ENCODE data around the gene HSD17B11. TPM values are rescaled to one million over a fixed set of nuclear protein-coding genes. Genes with fewer than 3 reads are reported as not detected.
"Not testable (repeated sequence)": the region's sequence is repeated elsewhere in the genome, so short reads cannot be mapped to it uniquely, and the experiment has no call there.

HSD17B11 gene
- total and polyA plus RNA-seq, 2 donors (not counting 1 experiment from before 2014, with no cell fraction given), result 60.5 to 64.1 TPM

- Histone ChIP-seq H2AFZ (ENCODE audit: low read length) (peak overlapping the region; percentile 88), H3K4me1 (ENCODE audit: control insufficient read depth, extremely low read depth, insufficient read depth, low read length) (no peaks in the 10 kb centered on the region), H3K79me2 (ENCODE audit: control insufficient read depth, insufficient read depth, low read length) (peaks cover 34% of the 10 kb centered on the region), H3K27ac (ENCODE audit: insufficient read depth, low read length) (peak overlapping the region; percentile 68), H3K27me3 (ENCODE audit: control insufficient read depth, insufficient read depth, low read length) (no peaks in the 10 kb centered on the region), H3K9ac (ENCODE audit: insufficient read depth, low read length) (peak overlapping the region; percentile 62), H3K9me3 (ENCODE audit: control insufficient read depth, insufficient read depth, low read depth, low read length) (no peaks in the 10 kb centered on the region), H4K20me1 (ENCODE audit: control insufficient read depth, extremely low read depth, insufficient read depth, low read length) (no peaks in the 10 kb centered on the region), H3K4me3 (replicated peaks in 1 of 4; ENCODE audit: control extremely low read depth in 1 of 4, insufficient read depth in 1 of 4, low read depth in 3 of 4, low read length in 4 of 4) (peak overlapping the region; percentile 73 to 93 (median 83)), H3K36me3 (ENCODE audit: control insufficient read depth, insufficient read depth, low read length) (no peaks in the 10 kb centered on the region), H3K4me2 (ENCODE audit: extremely low read depth, insufficient read depth, low read length) (peak overlapping the region; percentile 90)
- peak in 1 of 2 donors; percentile 1 for TF ChIP-seq CTCF (conservative IDR thresholded peaks at IDR 0.05 in 1 of 2, IDR thresholded peaks at IDR 0.05 in 1 of 2; ENCODE audit: low read depth in 1 of 2, low read length in 2 of 2)
- TF ChIP-seq EZH2 (IDR thresholded peaks at IDR 0.05; ENCODE audit: low read length, missing control alignments), result no peak
- no peak for DNase-seq (ENCODE audit: low read depth in 2 of 2)
Observed at GRCh38 chr4:87391576-87392054, 627 bp upstream of the HSD17B11 start.

- Histone ChIP-seq H2AFZ (ENCODE audit: low read length) (peak overlapping the region; percentile 88), H3K9me3 (ENCODE audit: control insufficient read depth, insufficient read depth, low read depth, low read length) (no peaks in the 10 kb centered on the region), H3K4me3 (replicated peaks in 1 of 4; ENCODE audit: control extremely low read depth in 1 of 4, insufficient read depth in 1 of 4, low read depth in 3 of 4, low read length in 4 of 4) (peak overlapping the region; percentile 73 to 93 (median 83)), H3K9ac (ENCODE audit: insufficient read depth, low read length) (peak overlapping the region; percentile 62), H3K27ac (ENCODE audit: insufficient read depth, low read length) (peak overlapping the region; percentile 68), H3K79me2 (ENCODE audit: control insufficient read depth, insufficient read depth, low read length) (peaks cover 34% of the 10 kb centered on the region), H4K20me1 (ENCODE audit: control insufficient read depth, extremely low read depth, insufficient read depth, low read length) (no peaks in the 10 kb centered on the region), H3K27me3 (ENCODE audit: control insufficient read depth, insufficient read depth, low read length) (no peaks in the 10 kb centered on the region), H3K36me3 (ENCODE audit: control insufficient read depth, insufficient read depth, low read length) (no peaks in the 10 kb centered on the region), H3K4me1 (ENCODE audit: control insufficient read depth, extremely low read depth, insufficient read depth, low read length) (no peaks in the 10 kb centered on the region), H3K4me2 (ENCODE audit: extremely low read depth, insufficient read depth, low read length) (peak overlapping the region; percentile 90)
- DNase-seq (ENCODE audit: low read depth in 2 of 2), result no peak
- no peak for TF ChIP-seq CTCF (conservative IDR thresholded peaks at IDR 0.05 in 1 of 2, IDR thresholded peaks at IDR 0.05 in 1 of 2; ENCODE audit: low read depth in 1 of 2, low read length in 2 of 2)
- no peak for TF ChIP-seq EZH2 (IDR thresholded peaks at IDR 0.05; ENCODE audit: low read length, missing control alignments)
Observed at GRCh38 chr4:87390551-87390890, 467 bp downstream of the HSD17B11 start.

- not testable (repeated sequence) for H3K27me3 ChIP-seq (ENCODE audit: control insufficient read depth, insufficient read depth, low read length); H3K36me3 ChIP-seq (ENCODE audit: control insufficient read depth, insufficient read depth, low read length); DNase-seq (ENCODE audit: low read depth in 2 of 2); H2AFZ ChIP-seq (ENCODE audit: low read length); H3K9ac ChIP-seq (ENCODE audit: insufficient read depth, low read length); H3K9me3 ChIP-seq (ENCODE audit: control insufficient read depth, insufficient read depth, low read depth, low read length); H4K20me1 ChIP-seq (ENCODE audit: control insufficient read depth, extremely low read depth, insufficient read depth, low read length); H3K4me1 ChIP-seq (ENCODE audit: control insufficient read depth, extremely low read depth, insufficient read depth, low read length)
- Histone ChIP-seq H3K4me2 (ENCODE audit: extremely low read depth, insufficient read depth, low read length) (peak overlapping the region; percentile 88), H3K27ac (ENCODE audit: insufficient read depth, low read length) (peak overlapping the region; percentile 16), H3K79me2 (ENCODE audit: control insufficient read depth, insufficient read depth, low read length) (peaks cover 34% of the 10 kb centered on the region), H3K4me3 (replicated peaks in 1 of 4; ENCODE audit: control extremely low read depth in 1 of 4, insufficient read depth in 1 of 4, low read depth in 3 of 4, low read length in 4 of 4) (peak overlapping the region; percentile 73 to 93 (median 83))
Observed at GRCh38 chr4:87390055-87390454, 933 bp downstream of the HSD17B11 start.

Data from fibroblast of lung (primary cell).